GM19324 (cell line): ENCODE measurements around the gene RNF149.
"Not testable (repeated sequence)": the region's sequence is repeated elsewhere in the genome, so short reads cannot be mapped to it uniquely, and the experiment has no call there.

Experiments used
- ATAC-seq: cut with Tn5 transposase; IDR thresholded peaks from one replicate; pipeline ENCODE4 v1.9.1; 2021; ENCODE audit warnings: mild to moderate bottlenecking, moderate library complexity; ENCODE audit not compliant: unreplicated experiment, low FRiP score

The RNF149 gene

GRCh38 chr2:101237944-101238343 lies 70.6 kb downstream of the RNF149 start:
- not testable (repeated sequence) for ATAC-seq

DNA sequence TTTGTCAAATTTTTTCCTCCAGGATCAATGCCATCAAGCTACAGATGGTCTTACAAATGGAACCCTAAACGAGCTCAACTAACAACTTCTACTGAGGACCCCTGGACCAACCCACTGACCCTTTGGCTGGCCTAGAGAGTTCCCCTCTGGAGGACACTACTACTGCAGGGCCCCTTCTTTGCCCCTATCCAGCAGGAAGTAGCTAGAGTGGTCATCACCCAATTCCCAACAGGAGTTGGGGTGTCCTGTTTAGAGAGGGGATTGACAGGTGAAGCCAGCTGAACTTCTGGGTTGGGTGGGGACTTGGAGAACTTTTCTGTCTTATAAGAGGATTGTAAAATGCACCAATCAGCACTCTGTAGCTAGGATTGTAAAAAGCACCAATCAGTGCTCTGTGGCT lies 72.5 kb downstream of the RNF149 start:
- not testable (repeated sequence) for ATAC-seq

GRCh38 chr2:101234169-101234938 lies 74.1 kb downstream of the RNF149 start:
- no peak for ATAC-seq

DNA sequence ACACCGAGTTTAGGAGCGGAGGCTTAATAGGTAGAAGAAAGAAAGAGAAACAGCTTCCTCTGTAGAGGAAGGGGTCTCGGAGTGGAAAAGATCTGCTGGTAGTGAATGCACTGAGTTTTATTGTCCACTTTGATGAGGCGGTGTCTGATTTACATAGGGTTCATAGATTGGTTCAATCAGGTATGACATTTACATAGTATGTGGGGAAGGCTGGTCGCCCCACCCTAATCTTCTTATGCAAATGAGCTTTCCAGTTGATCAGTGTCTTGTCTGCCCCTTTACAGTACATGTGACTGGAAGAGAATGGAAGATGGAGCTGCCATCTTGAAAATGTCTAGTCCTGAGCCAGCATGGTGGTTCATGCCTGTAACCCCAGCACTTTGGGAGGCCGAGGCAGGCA lies 75.7 kb downstream of the RNF149 start:
- ATAC-seq, result no peak

DNA sequence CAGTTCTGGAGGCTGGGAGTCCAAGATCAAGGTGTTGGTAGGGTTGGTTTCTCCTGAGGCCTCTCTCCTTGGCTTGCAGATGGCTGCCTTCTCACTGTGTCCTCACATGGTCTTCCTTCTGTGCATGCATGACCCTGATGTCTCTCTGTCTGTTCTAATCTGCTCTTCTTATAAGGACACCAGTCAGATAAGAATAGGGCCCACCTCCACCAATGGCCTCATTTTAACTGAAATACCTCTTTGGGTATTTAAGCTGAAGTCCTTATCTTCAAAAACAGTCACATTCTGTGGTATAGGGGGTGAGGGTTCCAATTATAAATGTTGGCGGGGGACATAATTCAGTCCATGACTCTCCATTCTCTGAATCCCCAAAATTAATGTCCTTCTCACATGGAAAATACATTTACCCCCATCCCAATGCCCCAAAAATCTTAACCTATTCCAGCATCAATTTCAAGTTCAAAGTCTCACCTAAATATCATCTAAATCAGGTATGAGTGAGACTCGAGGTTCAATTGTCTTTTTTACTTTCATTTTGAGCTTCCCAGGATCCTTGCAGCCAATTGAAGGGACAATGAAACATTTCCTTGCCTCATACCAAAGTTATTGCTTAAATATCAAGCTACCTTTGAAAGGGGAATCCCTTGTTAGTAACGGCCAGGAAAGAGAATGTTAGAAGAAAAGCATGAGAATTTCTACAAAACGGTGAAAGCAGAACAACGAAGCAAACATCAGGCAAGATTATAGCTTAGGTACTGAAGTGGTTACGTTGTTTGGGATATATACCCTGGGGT lies 76.4 kb downstream of the RNF149 start:
- no peak for ATAC-seq

DNA sequence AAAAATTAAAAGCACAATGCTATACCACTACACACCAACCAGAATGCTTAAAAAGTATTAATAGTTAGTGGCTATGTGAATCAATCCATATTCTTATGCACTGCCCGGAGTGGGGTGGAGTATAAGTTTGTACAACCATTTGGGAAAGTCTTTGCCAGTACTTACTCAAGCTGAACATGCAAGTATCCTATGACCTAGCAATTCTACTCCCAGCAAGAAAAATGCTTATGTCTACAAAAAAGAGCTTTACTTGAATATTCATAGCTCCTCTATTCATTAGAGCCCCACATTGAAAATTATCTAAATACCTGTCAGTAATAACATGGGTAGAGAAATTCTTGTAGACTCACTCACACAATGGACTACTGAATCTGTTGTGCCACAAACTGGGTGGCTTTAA lies 77.3 kb downstream of the RNF149 start:
- ATAC-seq, result no peak

DNA sequence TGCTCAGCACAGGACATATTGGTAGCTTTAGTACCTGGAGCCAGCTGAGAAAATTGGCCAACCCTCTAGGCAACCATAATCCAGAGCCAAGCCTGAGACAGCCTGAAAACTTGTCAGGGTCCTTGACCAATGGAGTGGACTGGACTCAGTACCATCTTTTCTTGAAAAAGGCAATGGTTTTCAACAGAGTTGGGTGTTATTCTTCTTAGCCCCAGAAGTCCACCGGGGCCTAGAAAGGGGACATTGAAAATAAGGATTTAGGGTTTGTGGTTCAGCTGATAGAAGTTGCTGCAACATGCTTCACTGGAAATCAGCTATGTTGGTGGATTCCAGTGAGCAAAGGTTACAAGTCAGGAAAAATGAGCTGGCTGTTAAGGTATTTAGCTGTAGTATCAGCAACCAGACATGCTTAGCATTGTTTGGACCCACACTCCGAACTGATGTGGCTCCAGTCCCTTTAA lies 77.9 kb downstream of the RNF149 start:
- no peak for ATAC-seq
